CD4-positive, alpha-beta T cell treated with Interleukin-12 subunit alpha and Interleukin-12 subunit beta, for 1 hour (primary cell): ENCODE measurements around the gene NRP1.
"Not testable (repeated sequence)": the region's sequence is repeated elsewhere in the genome, so short reads cannot be mapped to it uniquely, and the experiment has no call there.

Source experiments
- DNase-seq: peaks from one replicate; pipeline ENCODE4 v3.0.0-alpha.2; 2020

The NRP1 gene

DNA sequence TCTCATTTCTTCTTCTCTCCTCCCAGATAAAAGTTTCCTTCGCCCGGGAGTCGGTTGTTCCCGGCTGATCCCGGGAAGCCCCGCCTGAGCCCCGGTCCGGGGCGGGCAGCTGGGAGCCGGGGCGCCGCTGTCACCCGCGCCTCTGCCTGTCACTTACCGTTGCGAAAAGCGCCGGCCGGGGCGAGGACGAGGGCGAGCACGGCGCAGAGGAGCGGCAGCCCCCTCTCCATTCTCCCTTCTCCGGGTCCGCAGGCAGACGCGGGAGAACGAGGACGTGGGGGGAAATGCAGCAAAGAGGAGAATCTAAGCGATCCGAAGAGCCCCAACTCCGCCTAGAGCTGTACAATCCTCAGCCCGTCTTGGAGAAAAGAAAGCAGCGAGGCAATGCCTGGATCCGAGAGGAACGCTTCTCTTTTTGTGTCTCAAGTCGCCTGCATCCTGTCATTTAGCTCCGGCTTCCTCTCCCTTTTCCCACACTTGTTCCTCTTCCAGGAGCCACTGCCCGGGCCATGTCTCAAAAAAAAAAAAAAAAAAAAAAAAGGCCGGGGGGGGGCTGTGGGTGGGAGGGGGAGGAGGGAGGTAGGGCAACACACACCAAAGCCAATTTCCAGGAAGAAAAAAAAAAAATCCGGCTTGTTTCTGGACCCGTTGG is at the start of gene NRP1:
Gene NRP1 (minus strand): TSS at position 515 of the 652 bp plus-strand sequence. CDS start 285 bp downstream, at position 230.
- DNase-seq = no peak

DNA sequence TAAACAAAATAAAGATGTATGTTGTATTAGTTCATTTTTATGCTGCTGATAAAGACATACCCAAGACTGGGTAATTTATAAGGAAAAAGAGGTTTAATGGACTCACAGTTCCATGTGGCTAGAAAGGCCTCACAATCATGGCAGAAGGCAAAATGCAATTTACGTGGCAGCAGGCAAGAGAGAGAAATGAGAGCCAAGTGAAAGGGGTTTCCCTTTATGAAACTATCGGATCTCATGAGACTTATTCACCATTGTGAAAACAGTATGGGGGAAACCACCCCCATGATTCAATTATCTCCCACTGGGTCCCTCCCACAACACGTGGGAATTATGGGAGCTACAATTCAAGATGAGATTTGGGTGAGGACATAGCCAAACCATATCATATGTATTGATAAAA is 49.7 kb upstream of the NRP1 start:
- not testable (repeated sequence) for DNase-seq

DNA sequence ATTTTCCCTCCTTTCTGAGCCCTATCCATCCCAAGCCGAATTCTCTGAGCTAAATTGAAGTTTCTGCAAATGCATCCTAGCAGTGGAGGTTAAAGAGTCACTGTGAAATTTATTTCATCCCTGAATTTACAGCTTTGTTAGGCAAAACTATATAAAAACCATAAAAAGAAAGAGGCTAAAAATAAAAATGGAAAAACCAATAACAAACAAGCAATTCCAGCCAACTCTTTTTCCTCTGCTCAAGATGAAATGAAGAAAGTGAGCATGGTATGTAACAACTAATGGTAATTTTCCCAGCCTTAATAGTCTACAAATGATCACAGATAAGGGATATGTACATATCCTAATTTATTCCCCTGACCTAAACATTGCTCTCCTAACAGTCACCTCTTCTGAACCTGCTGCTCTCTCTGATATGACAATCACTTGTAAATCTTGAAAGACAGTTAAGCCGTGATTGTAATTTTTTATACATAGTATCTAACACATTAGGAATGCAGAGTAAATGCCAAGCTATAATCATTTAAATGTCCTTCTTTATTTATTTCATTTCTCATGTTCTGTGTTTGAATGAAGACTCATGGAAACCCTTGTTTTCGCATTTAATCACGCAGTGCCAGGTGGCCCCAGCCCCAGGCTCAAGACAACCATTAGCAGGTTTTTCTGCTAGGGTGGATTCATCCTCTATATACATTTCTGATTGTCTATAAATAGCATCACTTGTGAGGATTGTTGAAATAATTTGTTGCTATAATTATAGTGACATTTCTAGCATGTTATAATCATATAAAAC is 48.6 kb upstream of the NRP1 start:
- DNase-seq = no peak

DNA sequence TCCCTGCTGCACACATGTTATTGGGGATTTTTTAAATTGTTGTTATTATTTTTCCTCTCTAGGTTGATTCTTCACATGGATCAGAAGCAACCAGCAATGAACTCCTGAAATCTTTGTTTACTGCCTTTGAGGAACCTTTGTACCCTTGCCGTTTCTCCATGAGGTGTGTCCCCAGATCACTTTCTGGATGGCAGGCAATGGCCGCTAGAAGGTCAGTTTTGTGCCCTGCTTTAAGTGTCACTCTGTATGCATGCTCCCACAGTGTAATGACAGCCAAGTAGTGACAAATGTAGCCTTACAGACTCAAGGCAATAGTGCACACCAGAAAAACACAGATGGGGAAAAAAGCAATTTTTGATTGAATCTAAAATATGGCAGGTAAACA is 47.7 kb upstream of the NRP1 start:
- DNase-seq = no peak

DNA sequence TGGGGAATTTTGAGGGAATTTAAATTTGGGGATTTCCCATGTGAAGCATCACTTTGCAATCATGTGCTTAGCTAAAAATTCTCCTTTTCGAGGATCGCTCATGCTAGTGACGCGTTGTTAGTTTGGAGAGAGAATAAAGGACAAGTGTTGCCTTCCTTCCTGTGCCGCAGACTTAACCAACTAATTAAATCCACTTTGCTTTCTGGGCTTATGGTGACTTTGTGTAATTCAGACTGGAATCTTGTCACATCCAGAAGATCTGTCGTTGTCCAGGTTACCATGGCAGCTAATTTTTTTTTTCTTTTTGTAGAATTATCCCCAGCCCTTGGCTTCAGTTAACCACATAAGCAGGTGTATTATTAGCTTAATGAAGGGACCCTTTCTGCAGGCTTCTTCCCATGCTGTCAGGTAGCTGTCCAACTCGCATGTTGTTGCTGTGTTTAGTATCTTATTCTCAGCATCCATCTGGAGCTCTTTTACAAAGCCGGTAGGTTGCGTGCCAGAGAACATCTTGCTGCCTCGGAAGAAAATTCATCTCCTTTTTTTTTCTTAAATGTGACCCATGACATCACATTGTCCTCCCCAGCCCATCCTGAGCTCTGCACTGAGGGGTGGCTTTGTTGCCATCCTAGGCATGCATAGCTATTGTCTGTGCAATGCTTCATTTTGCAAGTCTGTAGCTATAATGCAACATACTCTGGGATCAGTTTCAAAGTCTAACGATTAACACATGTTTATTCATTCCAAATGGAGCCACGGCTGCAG is 47.2 kb upstream of the NRP1 start:
- no peak for DNase-seq

DNA sequence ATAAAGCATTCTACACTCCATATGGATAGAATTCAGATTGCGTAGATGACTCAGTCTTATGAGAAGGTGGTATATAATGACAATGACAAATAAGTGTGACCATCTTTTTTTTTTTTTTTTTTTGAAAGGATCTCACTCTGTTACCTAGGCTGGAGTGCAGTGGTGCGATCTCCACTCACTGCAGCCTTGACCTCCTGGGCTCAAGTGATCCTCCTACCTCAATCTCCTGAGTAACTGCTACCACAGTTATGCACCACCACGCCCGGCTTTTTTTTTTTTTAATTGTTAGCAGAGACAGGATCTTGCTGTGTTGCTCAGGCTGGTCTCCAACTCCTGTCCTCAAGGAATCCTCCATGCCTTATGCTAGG is 43.2 kb upstream of the NRP1 start:
- DNase-seq = no peak

DNA sequence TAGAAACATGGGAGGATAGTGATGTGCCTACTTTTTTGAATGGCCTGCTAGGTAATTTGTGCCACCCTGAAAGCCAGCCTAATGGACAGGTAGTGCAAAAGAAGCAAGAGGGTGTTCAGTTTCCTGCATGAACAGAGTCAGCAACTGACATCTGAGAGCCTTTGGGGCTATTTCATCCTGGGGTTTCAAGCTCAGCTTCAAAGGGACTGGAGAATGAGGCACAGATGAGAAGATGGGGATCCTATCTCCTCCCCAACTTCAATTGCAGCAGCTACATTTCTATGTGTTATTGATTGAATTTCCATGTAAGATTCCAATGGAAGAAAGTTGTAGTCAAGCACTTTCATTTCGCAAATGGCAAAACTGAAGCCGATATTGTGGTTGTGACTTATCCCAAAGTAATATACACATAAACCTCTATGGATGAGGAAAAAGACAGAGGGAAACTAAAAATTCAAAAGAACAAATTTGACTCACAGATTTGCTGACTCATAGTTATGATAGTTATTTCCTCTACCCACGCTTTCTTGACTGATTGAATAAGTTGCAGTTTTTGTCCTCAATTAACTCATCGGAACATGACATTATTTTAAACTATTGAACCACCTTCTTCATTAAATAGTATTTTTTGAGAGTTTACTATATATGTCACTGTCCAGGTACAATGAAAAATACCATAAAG is 42.6 kb upstream of the NRP1 start:
- no peak for DNase-seq

DNA sequence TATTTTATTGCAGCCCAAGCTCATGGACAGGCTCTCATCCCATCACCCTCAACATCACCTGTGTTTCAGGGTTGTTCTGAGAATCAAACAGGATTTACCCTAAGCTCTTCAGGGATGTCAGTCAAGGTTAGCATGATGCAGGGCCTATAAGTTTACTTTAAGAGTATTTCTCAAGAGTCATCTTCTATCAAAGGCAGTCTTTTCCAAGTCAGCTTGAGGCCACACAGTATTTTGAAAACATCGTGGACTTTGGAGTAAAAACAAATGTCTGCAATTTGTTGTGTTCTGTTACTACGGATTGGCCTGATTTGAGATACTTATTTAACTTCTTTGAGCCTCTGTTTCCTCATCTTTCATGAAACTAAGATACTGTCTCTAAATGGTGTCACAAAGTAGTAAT is 42.0 kb upstream of the NRP1 start:
- DNase-seq = no peak

DNA sequence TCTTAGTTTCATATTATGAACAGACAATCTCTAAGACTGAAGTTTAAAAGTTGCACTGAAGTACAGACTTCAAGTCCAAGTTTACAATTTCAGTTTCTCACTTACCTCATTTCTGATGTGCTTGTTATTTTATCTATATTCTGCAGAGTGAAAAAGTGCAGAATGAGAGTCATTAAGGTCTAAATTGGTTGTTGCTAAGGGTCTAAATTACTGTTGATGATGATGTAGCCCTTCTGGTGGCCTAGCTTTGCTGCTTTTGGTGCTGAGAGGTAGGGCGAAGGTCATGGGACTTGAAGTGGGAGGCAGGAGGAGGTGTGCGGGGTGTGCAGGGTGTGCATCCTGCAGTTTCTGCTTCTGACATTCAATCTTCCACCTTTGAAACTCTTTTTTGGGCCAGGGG is 38.8 kb upstream of the NRP1 start:
- no peak for DNase-seq

DNA sequence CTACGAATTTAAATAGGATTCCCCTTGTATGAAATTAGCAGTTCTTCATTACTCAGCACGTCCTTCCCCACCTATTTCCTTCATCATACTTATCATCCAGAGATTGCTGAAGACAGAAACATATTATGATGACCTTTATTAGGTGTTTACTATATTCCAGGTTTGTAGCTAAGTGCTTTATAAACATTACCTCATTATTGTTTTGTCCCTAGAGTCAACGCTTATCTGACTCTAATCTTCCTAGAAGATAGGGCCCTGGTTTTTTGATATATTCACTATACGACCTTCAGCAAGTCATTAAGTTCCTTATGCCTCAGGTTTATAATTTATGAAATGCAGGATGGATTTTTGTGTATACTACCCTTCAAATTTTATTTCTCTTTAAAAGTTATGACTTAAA is 36.8 kb upstream of the NRP1 start:
- no peak for DNase-seq

DNA sequence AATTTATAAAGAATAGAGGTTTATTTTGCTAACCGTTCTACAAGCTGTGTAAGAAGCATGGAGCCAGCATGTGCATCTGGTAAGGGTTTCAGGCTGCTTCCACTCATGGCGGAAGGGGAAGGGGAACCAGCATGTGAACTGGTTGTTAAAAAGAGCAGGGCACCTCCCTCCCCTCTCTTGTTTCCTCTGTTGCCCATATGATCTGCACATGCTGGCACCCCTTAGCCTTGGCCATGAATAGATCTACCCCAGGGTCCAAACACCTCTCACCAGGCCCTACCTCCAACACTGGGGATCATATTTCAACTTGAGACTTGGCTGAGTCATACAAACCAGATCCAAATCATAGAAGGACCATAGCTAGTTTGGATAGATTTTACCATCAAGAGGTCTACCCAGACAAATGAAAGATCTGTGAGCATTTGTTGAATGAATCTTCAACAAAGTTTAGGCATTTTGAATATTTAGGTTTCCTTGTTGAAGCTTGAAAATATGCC is 36.0 kb upstream of the NRP1 start:
- no peak for DNase-seq

DNA sequence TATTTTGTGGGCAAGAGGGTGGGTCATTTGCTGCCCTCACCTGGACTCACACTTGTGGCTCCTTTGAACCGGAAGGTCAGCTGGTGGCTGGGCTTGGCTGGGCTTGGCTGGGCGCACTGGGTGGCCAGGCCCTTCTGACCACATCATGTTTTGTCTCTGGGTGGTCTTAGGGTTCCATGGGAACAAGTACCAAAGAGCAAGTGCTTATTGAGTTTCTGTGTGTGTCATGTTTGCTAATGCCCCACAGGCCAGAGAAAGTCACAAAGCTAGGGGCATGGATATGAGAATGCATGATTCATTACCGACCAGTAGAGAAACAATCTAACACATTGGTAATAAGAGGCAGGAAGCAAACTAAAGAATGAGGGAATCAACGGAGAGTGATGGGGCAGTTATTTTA is 33.6 kb upstream of the NRP1 start:
- DNase-seq = no peak

DNA sequence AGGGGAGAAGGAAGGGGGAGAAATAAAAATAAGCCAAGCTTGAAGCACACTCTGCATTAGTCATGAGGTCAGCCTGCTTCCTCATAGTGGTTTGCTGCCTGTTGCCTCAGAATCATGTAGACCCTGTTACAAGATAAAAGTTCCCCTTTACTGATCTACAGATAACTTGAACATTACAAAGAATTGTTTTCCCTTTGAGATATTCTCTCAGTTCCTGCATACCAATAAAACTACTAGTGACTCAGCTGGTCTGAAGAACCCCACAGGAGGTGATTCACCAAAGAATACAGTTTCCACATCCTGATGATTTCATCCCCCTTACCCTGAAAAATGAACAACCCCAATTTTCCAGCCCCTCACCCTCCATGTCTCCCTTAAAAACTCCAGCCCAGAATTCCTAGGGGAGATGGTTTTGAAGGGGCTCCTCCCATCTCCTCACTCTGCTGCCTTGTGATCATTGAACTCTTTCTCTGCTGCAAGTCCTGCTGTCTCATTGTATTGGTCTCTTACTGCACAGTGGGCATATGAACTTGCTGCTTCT is 31.5 kb upstream of the NRP1 start:
- no peak for DNase-seq

DNA sequence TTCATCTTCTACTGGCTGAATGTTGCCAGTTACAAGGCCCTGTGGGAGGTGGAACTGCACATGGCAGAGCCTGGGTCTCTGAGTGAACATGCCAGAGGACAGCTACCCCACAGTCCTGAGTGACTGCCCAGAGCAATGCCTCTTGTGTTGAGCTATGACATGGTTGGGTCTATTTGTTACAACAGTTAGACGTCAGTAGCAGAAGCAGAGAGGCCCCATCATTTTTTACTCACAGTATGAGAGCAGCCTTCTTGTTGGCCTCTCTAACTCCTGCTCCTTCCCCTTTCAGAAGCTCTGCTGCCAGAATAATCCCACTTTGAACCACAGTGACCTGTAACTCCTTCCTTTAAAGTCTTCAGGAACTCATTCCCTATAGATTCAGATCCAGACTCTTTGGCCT is 30.8 kb upstream of the NRP1 start:
- DNase-seq = no peak

DNA sequence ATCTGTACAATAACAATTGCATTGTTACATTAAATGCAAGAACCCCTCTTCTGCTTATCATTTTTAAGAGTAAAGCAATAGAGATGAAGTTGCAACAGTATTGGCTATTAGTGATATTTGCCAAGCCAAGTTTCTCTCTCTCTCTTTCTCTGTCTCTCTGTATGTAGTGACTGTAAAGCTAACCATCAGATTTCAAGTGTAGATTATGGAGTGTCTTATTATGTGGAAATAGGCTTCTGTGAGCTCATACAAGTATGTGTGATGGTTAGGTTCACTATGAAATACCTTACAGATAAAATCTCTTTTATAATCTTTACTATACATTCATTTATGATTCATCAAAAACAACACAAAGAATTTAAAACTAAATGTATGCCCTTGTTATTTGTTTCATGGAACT is 28.6 kb upstream of the NRP1 start:
- no peak for DNase-seq

DNA sequence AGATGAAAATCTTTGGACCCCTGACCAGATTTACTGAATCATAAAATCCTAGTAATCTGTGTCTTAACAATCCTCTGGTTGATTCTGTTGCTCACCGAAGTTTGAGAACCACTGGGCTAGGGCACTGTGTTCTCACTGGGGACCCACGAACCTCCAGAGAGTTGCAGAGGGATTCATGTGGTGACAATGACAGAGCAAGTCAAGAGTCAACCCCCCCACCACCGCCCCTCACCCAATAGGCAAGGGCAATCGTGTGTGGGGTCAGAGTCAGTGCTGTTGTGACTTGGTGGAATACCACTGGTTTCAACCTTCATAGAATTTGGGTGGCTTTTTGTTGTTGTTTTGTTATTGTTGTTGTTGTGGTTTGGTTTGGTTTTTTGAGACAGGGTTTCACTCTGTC is 23.5 kb upstream of the NRP1 start:
- DNase-seq = no peak

DNA sequence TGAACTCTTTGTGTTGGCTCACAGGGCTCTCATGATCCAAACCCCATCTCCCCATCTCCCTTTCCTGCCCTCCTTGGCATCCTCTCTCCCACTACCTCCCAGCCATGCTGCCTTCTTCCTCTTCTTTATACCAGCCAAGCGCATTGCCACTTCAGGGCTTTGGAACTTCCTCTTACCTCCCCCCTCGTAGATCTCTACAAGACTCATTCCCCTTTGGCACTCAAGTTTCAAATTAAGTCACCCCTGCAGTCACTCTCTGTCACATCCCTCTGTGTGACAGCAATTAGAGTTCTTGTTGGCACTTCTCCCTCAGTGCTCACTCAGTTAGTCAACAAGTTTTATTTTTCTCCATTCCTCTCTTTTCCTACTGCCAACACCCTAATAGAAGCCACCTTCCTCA is 20.8 kb upstream of the NRP1 start:
- DNase-seq = no peak

DNA sequence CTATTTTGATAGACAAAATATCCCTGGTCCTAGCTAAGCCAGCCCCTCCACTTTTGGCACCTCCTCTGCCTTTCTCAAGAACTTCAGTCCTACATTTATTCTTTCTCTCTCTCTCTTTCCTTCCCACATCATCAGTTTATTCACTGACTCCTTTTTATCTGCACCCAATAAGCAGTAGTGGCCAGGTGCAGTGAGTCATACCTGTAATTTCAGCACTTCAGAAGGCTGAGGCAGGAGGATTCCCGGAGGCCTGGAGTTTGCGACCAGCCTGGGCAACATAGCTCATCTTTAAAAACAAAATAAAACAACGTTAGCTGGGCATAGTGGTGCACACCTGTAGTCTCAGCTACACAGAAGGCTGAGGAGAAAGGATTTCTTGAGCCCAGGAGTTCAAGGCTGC is 19.4 kb upstream of the NRP1 start:
- no peak for DNase-seq

DNA sequence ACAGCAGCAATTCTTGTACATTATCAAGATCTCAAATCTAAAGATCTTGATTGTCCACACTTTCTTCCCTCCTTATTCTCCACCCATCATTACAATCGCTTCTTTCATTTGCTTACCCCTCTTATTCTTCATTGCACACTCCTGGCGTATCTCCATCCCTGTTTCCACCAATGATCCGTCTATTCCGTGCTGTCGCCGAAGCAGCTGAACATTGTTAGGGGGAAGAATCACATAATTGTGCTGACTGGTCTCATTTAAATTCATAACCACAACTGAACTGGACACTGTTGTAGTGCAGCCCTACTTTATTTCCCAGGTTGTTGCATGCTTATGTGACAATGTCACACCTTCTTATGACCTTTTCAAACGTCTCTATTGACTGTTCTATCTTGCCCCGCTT is 18.9 kb upstream of the NRP1 start:
- DNase-seq = no peak

DNA sequence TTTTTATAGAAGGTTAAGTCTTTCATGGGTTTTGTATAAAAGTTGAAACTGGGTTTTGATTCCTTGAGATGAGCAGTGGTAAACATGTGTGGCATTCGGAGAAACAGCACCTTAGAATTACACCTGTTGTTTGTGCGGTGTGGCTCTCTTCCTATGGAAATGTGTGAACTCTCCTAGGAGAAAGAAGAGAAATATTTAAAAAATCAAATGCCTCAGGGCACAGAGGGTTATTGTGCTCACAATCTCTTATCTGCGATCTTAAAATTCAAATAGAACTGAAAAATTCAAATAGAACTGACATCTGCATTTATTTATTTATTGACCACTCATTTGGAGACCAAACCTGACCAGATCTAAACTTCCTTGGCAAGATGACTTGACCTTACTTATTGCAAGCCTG is 18.1 kb upstream of the NRP1 start:
- DNase-seq = no peak

DNA sequence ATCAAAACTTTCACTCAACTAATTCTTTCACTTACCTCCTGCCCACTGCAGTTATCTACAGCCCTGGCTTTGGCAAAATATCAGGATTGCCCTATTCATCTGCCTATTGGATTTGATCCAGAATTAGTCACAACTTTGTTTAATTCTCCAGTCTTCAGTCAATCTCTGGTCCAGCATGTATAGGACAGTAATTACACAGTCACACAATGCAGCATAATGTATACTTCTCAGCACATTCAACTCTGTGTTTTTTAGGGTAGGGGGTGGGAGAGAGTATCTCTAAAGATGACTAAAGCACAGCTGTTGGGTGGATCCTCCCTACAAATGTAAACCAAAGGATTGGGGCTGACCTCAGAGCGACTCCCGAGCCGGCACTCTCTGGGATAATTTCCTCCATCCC is 17.7 kb upstream of the NRP1 start:
- no peak for DNase-seq

DNA sequence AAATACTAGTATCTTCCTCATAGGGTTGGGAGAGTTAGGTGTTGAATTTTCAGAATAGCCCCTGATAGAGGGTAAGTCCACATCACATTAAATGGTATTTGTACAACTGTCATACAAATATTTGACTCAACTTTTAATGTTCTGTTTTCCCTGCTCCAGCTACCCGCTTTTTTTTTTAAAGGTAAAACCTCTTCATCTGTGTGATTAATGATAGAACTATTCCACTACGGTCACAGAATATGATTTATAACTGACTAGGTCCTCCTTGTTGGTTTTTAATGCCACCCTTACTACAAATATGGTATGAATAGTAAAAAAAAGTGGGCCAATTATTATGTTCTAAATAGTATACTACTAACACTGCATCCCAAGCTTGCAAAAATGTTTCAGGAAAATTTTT is 15.6 kb upstream of the NRP1 start:
- DNase-seq = no peak

DNA sequence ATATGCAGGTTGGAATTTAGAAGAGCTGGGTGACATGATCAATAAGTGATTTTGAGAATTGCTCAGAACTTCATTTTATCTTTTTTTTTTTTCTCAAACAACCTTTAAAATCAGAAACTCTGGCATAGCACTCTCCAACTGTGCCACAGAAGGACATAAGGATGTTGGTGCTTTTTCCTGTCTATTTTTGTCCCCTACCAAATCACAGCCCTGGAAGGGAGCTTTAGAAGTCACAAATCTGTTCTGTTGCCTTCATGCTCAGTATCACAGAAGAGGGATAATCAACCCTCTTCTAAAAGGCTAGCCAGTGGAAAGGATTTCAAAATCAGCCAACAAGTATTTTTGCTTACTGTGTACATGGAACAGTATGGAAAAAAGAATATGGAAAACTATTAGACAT is 14.8 kb upstream of the NRP1 start:
- DNase-seq = no peak
